ENCODE results near the gene FCRL4.
"Not testable (repeated sequence)": the region's sequence is repeated elsewhere in the genome, so short reads cannot be mapped to it uniquely, and the experiment has no call there.

The FCRL4 gene

DNA sequence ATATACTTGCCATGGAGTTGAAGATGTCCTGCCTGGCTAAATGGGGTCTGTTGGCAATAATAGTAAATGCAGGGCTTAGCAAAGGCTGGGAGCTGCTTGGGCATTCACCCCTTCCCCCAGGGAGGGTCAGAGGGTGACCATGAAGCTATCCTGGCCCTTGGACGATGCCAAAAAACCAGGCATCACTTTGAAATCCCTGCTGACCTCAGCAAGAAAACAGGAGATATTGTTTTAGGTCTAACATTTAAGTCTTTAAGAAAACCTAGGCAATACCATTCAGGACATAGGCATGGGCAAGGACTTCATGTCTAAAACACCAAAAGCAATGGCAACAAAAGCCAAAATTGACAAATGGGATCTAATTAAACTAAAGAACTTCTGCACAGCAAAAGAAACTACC lies 49.8 kb downstream of the FCRL4 start:
- DNase-seq, result not testable (repeated sequence)

DNA sequence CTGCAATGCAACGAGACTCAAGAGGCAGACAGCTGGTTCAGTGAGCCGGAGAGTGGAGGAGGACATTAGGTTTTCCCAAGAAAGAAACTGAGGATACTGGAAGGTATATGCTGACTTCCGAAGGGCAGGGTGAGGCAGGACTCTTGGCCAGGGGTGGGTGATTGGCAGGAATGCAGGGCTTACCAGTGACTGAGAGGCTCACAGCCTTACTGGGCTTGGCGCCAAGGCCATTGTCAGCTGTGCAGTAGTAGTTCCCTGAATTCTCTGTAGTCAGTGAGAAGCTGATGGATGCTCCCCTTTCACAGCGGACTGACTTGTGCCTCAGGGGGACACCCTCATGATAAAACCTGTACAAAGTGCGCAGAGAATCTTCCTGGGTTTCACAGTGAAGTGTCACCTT lies 55.2 kb downstream of the FCRL4 start:
- no peak for DNase-seq

DNA sequence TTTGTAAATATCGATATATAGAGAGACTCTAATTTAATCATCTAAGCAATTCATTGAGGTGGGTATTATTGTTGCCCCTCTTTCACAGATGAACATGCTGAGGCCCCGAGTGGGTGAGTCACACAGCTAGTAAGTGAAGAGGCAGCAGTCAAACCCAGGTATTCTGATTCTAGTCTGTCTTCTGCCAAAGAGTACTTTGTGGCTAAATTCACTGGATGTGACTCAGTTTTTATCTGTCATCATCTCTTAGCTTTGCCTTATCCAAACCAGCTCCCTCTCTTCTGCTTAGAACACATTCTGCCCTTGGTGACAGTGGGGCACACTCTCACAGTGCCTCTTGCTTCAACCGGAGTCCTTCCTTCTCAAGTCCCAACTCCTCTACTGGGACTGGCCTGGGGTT lies 57.0 kb downstream of the FCRL4 start:
- DNase-seq, result no peak

DNA sequence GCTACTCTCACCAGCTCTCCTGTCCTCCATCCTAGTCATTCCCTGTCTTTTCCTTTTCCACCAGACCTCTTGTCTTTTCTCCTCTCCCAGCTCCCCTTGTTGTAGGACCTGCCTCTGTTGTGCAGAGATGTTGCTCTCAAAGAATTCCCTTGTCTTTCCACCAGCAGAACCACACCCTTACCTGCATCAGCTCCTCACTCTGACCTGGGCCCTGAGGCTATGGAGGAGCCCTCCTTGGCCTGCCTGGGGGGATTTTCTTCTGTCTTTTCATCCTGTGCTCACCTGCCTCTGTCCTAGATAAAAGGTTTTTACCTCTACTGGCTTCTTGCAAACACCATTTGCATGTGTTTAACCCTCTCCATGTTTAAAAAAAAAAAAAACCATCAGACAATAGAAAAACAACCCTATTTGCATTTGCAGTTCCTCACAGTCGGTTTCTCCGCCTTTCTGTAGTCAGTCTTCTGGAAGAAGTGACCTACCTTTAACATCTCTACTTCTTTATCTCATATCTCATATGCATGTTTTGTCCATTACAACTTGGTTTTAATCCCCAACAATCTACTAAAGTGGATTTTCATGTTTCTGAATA lies 57.6 kb downstream of the FCRL4 start:
- no peak for DNase-seq

DNA sequence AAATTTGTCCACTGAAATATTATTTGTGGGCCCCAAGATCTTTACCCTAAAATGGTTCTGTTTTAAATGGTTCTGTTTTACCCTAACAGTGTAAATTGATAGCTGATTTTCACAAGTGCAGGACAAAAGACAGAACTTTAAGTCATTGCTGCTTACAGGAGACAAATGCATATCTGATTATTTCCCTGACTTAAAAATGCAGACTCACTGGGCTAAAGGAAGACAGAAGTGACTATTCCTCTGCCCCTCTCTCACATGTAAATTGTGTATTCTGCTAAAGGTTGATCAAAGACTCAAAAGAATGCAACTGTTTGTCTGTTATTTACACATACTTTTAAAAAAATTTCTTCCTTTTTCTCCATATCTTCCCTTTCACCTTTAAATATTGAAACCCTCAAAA lies 58.3 kb downstream of the FCRL4 start:
- DNase-seq, result no peak

DNA sequence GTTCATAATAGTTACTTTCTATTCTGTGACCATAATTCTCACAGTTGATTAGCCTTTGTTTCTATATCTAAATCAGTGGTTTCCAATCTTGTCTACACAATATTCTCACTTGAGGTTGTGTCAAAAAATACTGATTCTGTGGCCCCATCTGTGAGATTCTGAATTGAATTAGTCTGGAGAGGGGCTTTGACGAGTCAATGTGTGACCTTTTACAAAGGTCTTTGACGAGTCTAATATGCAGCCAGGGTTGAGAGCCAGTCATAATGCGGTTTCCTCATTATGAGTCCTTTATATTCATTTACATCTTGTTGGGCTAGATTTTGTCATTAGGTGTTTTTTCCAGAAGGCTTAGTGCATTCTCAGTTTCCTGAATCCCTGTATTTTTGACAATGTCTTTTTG lies 65.3 kb downstream of the FCRL4 start:
- DNase-seq, result no peak

DNA sequence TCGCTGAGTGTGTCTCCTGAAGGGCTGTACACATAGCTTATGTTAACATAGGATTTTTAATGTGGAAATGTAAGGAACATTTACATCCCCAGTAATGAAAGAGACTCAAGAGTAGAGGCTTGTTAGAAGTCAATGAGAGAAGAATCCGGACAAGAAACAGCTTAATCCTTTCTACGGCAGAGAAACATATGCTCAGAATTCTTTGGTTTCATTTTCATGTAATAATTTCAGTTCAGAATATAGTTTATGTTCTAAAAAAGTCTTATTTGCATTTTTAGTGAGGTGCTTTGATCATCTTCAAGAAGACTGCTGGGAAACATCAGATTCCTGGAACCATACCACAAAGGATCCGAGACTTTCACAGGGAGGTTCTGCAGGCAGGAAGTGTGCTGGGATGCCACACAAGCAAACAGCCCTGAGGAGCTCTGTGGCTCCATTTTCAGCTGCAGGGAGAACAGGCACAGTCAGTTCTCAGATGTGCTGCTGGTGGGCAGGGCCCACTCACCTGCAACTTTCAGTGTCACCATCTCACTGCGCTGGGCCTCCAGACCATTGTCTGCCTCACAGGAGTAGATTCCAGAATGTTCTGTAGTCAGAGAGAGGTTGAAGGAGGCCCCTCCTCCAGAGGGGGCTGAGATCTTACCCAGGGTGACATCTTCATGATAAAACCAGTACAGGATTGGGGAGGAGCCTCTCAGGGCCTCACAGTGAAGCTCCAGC lies 74.0 kb downstream of the FCRL4 start:
- DNase-seq, result no peak

Measured in NCI-H187 treated with DMSO at 0.1 percent for 48 hours (cell line).